K562 (cell line): ENCODE measurements around the gene LMLN. TPM values are rescaled to one million over a fixed set of nuclear protein-coding genes. Genes with fewer than 3 reads are reported as not detected.

Experiments
- CBFA2T3 ChIP-seq: fragments of 450-650 bp; IDR thresholded peaks from 2 replicates; pipeline ENCODE4 v1.6.1; 2017
- ELF1 ChIP-seq: fragments of 200-800 bp; sonication (Bioruptor generic); IDR thresholded peaks from 2 replicates; pipeline ENCODE4 v1.6.1; 2016; ENCODE audit warnings: missing genetic modification characterization, missing compliant biosample characterization
- ELF2 ChIP-seq: fragments of 250-450 bp; sonication (Bioruptor Pico); IDR thresholded peaks from 2 replicates; pipeline ENCODE4 v1.5.0; 2021; ENCODE audit warnings: mild to moderate bottlenecking
- FOXA3 ChIP-seq, 2 experiments: fragments of 450-650 bp in 1 of 2; sonication (generic) in 1 of 2; formaldehyde crosslinking; IDR thresholded peaks in 1 of 2; conservative IDR thresholded peaks in 1 of 2; 2 replicates each; pipeline versions ENCODE4 v1.4.0 to v1.8.0; 2020 to 2022; ENCODE audit warnings: mild to moderate bottlenecking in 2 of 2, missing genetic modification reagents in 1 of 2
- LEF1 ChIP-seq: fragments of 450-650 bp; IDR thresholded peaks from 2 replicates; pipeline ENCODE4 v1.6.1; 2016; ENCODE audit warnings: mild to moderate bottlenecking
- NFXL1 ChIP-seq: fragments of 450-650 bp; formaldehyde crosslinking; IDR thresholded peaks from 2 replicates; pipeline ENCODE4 v1.4.0; 2021; ENCODE audit warnings: mild to moderate bottlenecking
- POLR2A ChIP-seq: fragments of 450-650 bp; conservative IDR thresholded peaks from 2 replicates; pipeline ENCODE4 v1.6.1; 2016
- POLR2G ChIP-seq: fragments of 200-400 bp; formaldehyde crosslinking; IDR thresholded peaks from 2 replicates; pipeline ENCODE4 v1.6.1; 2017; ENCODE audit warnings: low read depth, mild to moderate bottlenecking, antibody characterized with exemption, low read length, moderate library complexity
- RB1 ChIP-seq: fragments of 450-650 bp; IDR thresholded peaks from 2 replicates; pipeline ENCODE4 v1.6.1; 2017; ENCODE audit warnings: low read depth, mild to moderate bottlenecking
- RBM17 ChIP-seq: fragments of 200-400 bp; formaldehyde crosslinking; IDR thresholded peaks from 2 replicates; pipeline ENCODE4 v1.6.1; 2017; ENCODE audit warnings: low read depth, mild to moderate bottlenecking, low read length, borderline replicate concordance
- SIRT6 ChIP-seq: IDR thresholded peaks from one replicate; pipeline ENCODE4 v1.6.1; 2012; ENCODE audit warnings: low read depth, mild to moderate bottlenecking, control low read depth, inconsistent platforms, low read length, moderate library complexity
- SOX6 ChIP-seq: fragments of 450-650 bp; IDR thresholded peaks from 2 replicates; pipeline ENCODE4 v1.6.1; 2014; ENCODE audit warnings: mild to moderate bottlenecking
- STAT6 ChIP-seq: sonication (generic); formaldehyde crosslinking; IDR thresholded peaks from 2 replicates; pipeline ENCODE4 v1.8.1; 2023; ENCODE audit warnings: mild to moderate bottlenecking, missing genetic modification reagents
- TBP ChIP-seq: optimal IDR thresholded peaks from 2 replicates; pipeline ENCODE3; 2011; ENCODE audit warnings: low read depth, low read length, improper control_type of control experiment
- TGIF2 ChIP-seq: sonication (generic); formaldehyde crosslinking; IDR thresholded peaks from 2 replicates; pipeline ENCODE4 v1.8.1; 2022; ENCODE audit warnings: mild to moderate bottlenecking, missing genetic modification reagents, moderate library complexity
- TRIM28 ChIP-seq: fragments of 450-650 bp; IDR thresholded peaks from 2 replicates; pipeline ENCODE4 v1.6.1; 2017
- UBTF ChIP-seq, 2 experiments: IDR thresholded peaks; 2 replicates each; pipeline ENCODE4 v1.6.1; 2012; ENCODE audit warnings: improper control_type of control experiment in 2 of 2, low read depth in 2 of 2, low read length in 2 of 2, borderline replicate concordance in 1 of 2
- ZNF354B ChIP-seq: fragments of 250-450 bp; sonication (Bioruptor Pico); IDR thresholded peaks from 2 replicates; pipeline ENCODE4 v1.4.0; 2020
- ZNF592 ChIP-seq: fragments of 450-650 bp; IDR thresholded peaks from 2 replicates; pipeline ENCODE4 v1.6.1; 2017; ENCODE audit warnings: antibody characterized with exemption, mild to moderate bottlenecking
- ZNF76 ChIP-seq: fragments of 250-450 bp; sonication (Bioruptor Pico); IDR thresholded peaks from 2 replicates; pipeline ENCODE4 v1.4.0; 2020; ENCODE audit warnings: mild to moderate bottlenecking, moderate library complexity, borderline replicate concordance
- polyA plus RNA-seq, 8 experiments: library from polyadenylated mRNA; depleted of rRNA in 4 of 8; stranded (reverse) in 5 of 8; unstranded in 3 of 8; fragments of >200 nt; fragmentation: Nextera tagmentation in 2 of 8; fragmentation: Illumina TruSeq in 1 of 8; extraction: Ambion mirVana in 2 of 8; extraction: Trizol in 1 of 8; gene quantifications; 2 replicates each; pipeline versions ENCODE4 v1.2.1 to v1.2.3, GENCODE V29; 2011 to 2014; ENCODE audit warnings: inconsistent platforms in 1 of 8, missing spikeins in 1 of 8
- total RNA-seq, 7 experiments: library from RNA; depleted of rRNA in 6 of 7; stranded (reverse); fragments of >200 nt in 6 of 7; fragmentation: Illumina TruSeq in 2 of 7; extraction: Trizol in 2 of 7; gene quantifications; 2 replicates each; pipeline versions ENCODE4 v1.2.1 to v1.2.3, GENCODE V29; 2011 to 2021; ENCODE audit warnings: low replicate concordance in 1 of 7

LMLN gene
- total and polyA plus RNA-seq, 9 of the 15 experiments (the other 6 are each of a cell fraction or from before 2014, with no cell fraction given): 2.2 to 15.9 (median 6.9) TPM

- TF ChIP-seq POLR2G (peak; percentile 99), ELF1 (peak; percentile 96), NFXL1 (CRISPR knock-in tag) (peak; percentile 29; the same call in 1 of the 2 replicates), CBFA2T3 (0 out of 2 replicates have a peak, but pooled peaks have one; percentile 4), TBP (peak; percentile 63), RBM17 (no peak), TRIM28 (no peak), SOX6 (peak; percentile 49; the same call in 1 of the 2 replicates), UBTF (IDR thresholded peaks at IDR 0.05; ENCODE audit: borderline replicate concordance in 1 of 2, low read depth in 2 of 2, low read length in 2 of 2) (peak in 1 of 2 experiments; percentile 93; a peak in 3 of 4 replicates), LEF1 (no peak), RB1 (peak; percentile 98), FOXA3 (CRISPR knock-in tag; conservative IDR thresholded peaks at IDR 0.05 in 1 of 2, IDR thresholded peaks at IDR 0.05 in 1 of 2) (0 out of 4 replicates have a peak, but pooled peaks of 1 of the 2 experiments have one; percentile 22), STAT6 (CRISPR knock-in tag) (peak; percentile 74; the same call in 1 of the 2 replicates), POLR2A (peak; percentile 92), ELF2 (peak; percentile 57), ZNF592 (0 out of 2 replicates have a peak, but pooled peaks have one; percentile 59), SIRT6 (no peak), ZNF354B (CRISPR knock-in tag) (no peak), TGIF2 (CRISPR knock-in tag) (peak; percentile 57; the same call in 1 of the 2 replicates), ZNF76 (no peak)
Observed at GRCh38 chr3:198080521-198081384, 120.7 kb downstream of the LMLN start (continued).
